ENCODE results near the gene ANKRD6.

The ANKRD6 gene

GRCh38 chr6:89542866-89543265, 109.9 kb downstream of the ANKRD6 start:
- H3K27me3 ChIP-seq (replicated peaks; ENCODE audit: control insufficient read depth, insufficient read depth, low read length) = no peaks in the 10 kb centered on the region
- no peaks in the 10 kb centered on the region for H3K36me3 ChIP-seq (ENCODE audit: control insufficient read depth, insufficient read depth, low read length, severe bottlenecking)
- H3K9me3 ChIP-seq (ENCODE audit: control insufficient read depth, low read length) = no peaks in the 10 kb centered on the region
- H3K9ac ChIP-seq (ENCODE audit: low read length) = no peak overlapping the region
- no peak overlapping the region for H3K4me3 ChIP-seq (ENCODE audit: low read length)
- H3K4me1 ChIP-seq (ENCODE audit: control insufficient read depth, insufficient read depth, low read length) = no peaks in the 10 kb centered on the region
- peak; percentile 27 for DNase-seq (ENCODE audit: low read depth)

- DNase-seq (ENCODE audit: low read depth) = no peak
- Histone ChIP-seq H3K4me1 (ENCODE audit: control insufficient read depth, insufficient read depth, low read length) (no peaks in the 10 kb centered on the region), H3K9ac (ENCODE audit: low read length) (no peak overlapping the region), H3K36me3 (ENCODE audit: control insufficient read depth, insufficient read depth, low read length, severe bottlenecking) (no peaks in the 10 kb centered on the region), H3K4me3 (ENCODE audit: low read length) (no peak overlapping the region), H3K27me3 (replicated peaks; ENCODE audit: control insufficient read depth, insufficient read depth, low read length) (no peaks in the 10 kb centered on the region), H3K9me3 (ENCODE audit: control insufficient read depth, low read length) (no peaks in the 10 kb centered on the region)
Observed at GRCh38 chr6:89547281-89547680, 114.3 kb downstream of the ANKRD6 start.

DNA sequence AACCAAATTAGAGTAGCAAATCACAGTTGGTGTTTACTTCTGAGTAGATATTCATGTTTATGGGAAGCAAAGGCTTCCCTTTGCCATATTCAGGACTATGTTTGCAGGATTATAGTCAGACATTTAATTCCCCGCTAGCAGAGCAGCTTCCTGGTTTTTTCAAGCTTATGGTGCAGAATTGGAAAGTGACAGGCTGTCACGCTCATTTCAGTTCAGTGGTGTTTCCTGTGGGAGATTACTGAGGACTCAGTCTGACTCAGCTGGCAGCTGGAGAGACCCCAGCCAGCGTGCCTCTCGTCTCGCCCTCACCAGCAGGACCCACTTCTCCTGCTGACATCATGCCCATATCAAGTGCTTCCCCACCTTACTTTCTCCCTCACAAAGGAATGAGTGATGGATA, 120.5 kb downstream of the ANKRD6 start:
- no peak overlapping the region for H3K9ac ChIP-seq (ENCODE audit: low read length)
- peaks cover 13% of the 10 kb centered on the region for H3K9me3 ChIP-seq (ENCODE audit: control insufficient read depth, low read length)
- no peaks in the 10 kb centered on the region for H3K36me3 ChIP-seq (ENCODE audit: control insufficient read depth, insufficient read depth, low read length, severe bottlenecking)
- no peak for DNase-seq (ENCODE audit: low read depth)
- H3K4me1 ChIP-seq (ENCODE audit: control insufficient read depth, insufficient read depth, low read length) = no peaks in the 10 kb centered on the region
- no peak overlapping the region for H3K4me3 ChIP-seq (ENCODE audit: low read length)
- H3K27me3 ChIP-seq (replicated peaks; ENCODE audit: control insufficient read depth, insufficient read depth, low read length) = peaks cover 5% of the 10 kb centered on the region

GRCh38 chr6:89554106-89554505, 121.2 kb downstream of the ANKRD6 start:
- H3K4me1 ChIP-seq (ENCODE audit: control insufficient read depth, insufficient read depth, low read length) = no peaks in the 10 kb centered on the region
- H3K36me3 ChIP-seq (ENCODE audit: control insufficient read depth, insufficient read depth, low read length, severe bottlenecking) = no peaks in the 10 kb centered on the region
- H3K4me3 ChIP-seq (ENCODE audit: low read length) = no peak overlapping the region
- no peak for DNase-seq (ENCODE audit: low read depth)
- no peak overlapping the region for H3K9ac ChIP-seq (ENCODE audit: low read length)
- peaks cover 13% of the 10 kb centered on the region for H3K9me3 ChIP-seq (ENCODE audit: control insufficient read depth, low read length)
- H3K27me3 ChIP-seq (replicated peaks; ENCODE audit: control insufficient read depth, insufficient read depth, low read length) = peaks cover 5% of the 10 kb centered on the region

DNA sequence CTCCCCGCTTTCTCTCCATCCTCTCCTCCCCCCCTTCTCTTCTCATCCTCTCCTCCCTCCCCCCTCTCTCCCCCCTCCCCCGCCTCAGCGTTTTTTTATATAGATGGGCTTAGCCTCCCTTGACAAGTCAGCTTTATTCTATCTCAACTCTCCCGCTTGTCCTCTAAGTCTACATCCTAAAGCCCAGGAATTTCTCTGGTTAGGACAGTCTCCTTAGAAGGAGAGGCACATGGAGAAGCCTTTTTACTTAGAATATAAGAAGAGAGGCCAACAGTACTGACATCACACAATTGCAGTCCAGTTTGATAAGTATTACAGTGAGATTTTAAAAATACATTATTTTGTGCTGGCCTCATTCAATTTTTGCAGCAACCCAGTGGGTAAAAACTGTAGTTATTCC, 122.1 kb downstream of the ANKRD6 start:
- DNase-seq (ENCODE audit: low read depth) = no peak
- Histone ChIP-seq H3K4me3 (ENCODE audit: low read length) (no peak overlapping the region), H3K4me1 (ENCODE audit: control insufficient read depth, insufficient read depth, low read length) (no peaks in the 10 kb centered on the region), H3K36me3 (ENCODE audit: control insufficient read depth, insufficient read depth, low read length, severe bottlenecking) (no peaks in the 10 kb centered on the region), H3K27me3 (replicated peaks; ENCODE audit: control insufficient read depth, insufficient read depth, low read length) (peaks cover 5% of the 10 kb centered on the region), H3K9ac (ENCODE audit: low read length) (no peak overlapping the region), H3K9me3 (ENCODE audit: control insufficient read depth, low read length) (peaks cover 13% of the 10 kb centered on the region)

DNA sequence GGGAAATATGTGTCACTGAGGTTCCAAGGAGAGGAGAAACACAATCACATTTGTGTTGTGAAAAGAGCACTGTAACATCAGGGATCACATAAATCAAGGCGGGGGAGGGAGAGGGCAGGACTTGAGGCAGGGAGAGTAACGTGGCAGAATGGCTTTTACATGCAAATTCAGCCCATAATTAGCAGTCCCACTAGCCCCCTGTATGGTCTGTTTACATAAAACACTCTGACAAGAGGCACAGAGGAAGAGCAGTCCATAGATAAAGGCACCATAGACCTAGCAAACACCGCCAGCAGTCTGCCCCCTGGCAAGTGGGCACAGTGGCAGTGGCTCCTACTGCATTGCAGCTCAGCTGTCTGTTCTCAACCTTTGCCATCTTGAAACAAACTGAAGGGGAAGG, 122.9 kb downstream of the ANKRD6 start:
- no peaks in the 10 kb centered on the region for H3K4me1 ChIP-seq (ENCODE audit: control insufficient read depth, insufficient read depth, low read length)
- no peak overlapping the region for H3K4me3 ChIP-seq (ENCODE audit: low read length)
- H3K27me3 ChIP-seq (replicated peaks; ENCODE audit: control insufficient read depth, insufficient read depth, low read length) = peaks cover 5% of the 10 kb centered on the region
- DNase-seq (ENCODE audit: low read depth) = no peak
- no peak overlapping the region for H3K9ac ChIP-seq (ENCODE audit: low read length)
- H3K9me3 ChIP-seq (ENCODE audit: control insufficient read depth, low read length) = peaks cover 13% of the 10 kb centered on the region
- no peaks in the 10 kb centered on the region for H3K36me3 ChIP-seq (ENCODE audit: control insufficient read depth, insufficient read depth, low read length, severe bottlenecking)

- DNase-seq (ENCODE audit: low read depth) = peak; percentile 21
- H3K4me3 ChIP-seq (ENCODE audit: low read length) = no peak overlapping the region
- peaks cover 5% of the 10 kb centered on the region for H3K27me3 ChIP-seq (replicated peaks; ENCODE audit: control insufficient read depth, insufficient read depth, low read length)
- H3K36me3 ChIP-seq (ENCODE audit: control insufficient read depth, insufficient read depth, low read length, severe bottlenecking) = no peaks in the 10 kb centered on the region
- H3K9me3 ChIP-seq (ENCODE audit: control insufficient read depth, low read length) = peaks cover 13% of the 10 kb centered on the region
- peaks cover 25% of the 10 kb centered on the region for H3K4me1 ChIP-seq (ENCODE audit: control insufficient read depth, insufficient read depth, low read length)
- H3K9ac ChIP-seq (ENCODE audit: low read length) = no peak overlapping the region
Observed at GRCh38 chr6:89559487-89559886, 126.5 kb downstream of the ANKRD6 start.

DNA sequence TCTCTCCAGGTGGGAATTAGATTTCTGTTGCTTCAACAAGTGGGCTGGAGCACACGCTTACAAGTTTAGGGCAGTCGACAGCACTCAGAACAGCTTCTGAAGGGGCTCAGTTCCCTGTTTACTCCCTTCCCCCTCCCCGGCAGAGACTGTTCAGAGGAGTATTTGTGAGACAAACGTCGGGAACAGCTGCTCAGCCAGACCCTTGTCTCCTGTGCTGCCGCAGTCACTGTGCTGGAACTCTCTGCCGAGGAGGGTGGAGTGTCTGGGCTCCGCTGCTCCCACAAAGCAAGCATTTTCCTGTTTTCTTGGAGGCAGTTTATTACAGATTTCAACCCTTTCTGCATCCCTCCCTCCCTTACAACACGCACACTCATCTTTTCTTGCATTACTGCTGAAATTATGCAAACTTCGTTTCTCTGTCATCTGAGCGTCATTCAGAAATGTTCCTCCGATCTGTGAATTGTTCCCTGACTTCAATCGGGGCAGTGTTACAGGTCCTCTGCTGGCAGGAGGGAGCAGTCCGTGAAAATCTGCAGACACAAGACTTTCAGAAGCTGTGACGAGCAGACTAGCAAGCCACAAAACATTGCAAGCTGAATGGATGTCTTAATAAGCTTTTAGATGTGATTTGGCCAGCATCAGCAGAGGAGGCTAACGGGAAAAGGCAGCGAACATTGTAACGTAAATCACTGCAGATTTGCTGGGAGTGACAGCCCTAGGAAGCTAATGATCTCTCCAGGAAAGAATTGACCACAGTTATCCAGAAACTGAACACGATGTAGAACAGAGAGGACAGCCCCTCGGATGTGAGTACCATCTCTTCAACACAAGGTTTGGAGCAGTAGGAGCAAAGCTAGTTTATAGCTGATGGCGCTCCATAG, 129.4 kb downstream of the ANKRD6 start:
- DNase-seq (ENCODE audit: low read depth) = no peak
- H3K4me3 ChIP-seq (ENCODE audit: low read length) = peak overlapping the region; percentile 62
- no peaks in the 10 kb centered on the region for H3K27me3 ChIP-seq (replicated peaks; ENCODE audit: control insufficient read depth, insufficient read depth, low read length)
- H3K4me1 ChIP-seq (ENCODE audit: control insufficient read depth, insufficient read depth, low read length) = peaks cover 36% of the 10 kb centered on the region
- H3K36me3 ChIP-seq (ENCODE audit: control insufficient read depth, insufficient read depth, low read length, severe bottlenecking) = peaks cover 4% of the 10 kb centered on the region
- peak overlapping the region; percentile 36 for H3K9ac ChIP-seq (ENCODE audit: low read length)
- H3K9me3 ChIP-seq (ENCODE audit: control insufficient read depth, low read length) = peaks cover 10% of the 10 kb centered on the region

DNA sequence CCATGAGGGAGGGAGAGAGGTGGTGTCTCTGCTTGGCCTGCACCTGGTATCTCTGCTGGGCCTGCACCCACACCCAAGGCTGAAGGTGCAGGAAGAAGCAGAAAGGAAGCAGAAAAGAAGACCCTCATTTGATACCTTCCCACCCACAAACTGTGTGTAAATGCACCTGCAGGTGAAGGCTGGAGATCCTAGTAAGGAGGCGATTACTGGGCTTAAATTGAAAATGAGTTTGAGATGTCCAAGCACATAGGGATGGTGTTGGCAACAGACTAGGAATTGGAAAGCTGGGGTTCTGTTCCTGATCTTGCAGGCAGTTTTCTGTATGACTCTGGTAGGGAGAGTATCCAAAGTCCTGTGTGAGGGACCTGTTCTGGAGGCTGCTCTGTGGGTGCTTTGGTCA, 130.9 kb downstream of the ANKRD6 start:
- Histone ChIP-seq H3K9me3 (ENCODE audit: control insufficient read depth, low read length) (no peaks in the 10 kb centered on the region), H3K36me3 (ENCODE audit: control insufficient read depth, insufficient read depth, low read length, severe bottlenecking) (peaks cover 5% of the 10 kb centered on the region), H3K27me3 (replicated peaks; ENCODE audit: control insufficient read depth, insufficient read depth, low read length) (no peaks in the 10 kb centered on the region), H3K9ac (ENCODE audit: low read length) (no peak overlapping the region), H3K4me3 (ENCODE audit: low read length) (no peak overlapping the region), H3K4me1 (ENCODE audit: control insufficient read depth, insufficient read depth, low read length) (peaks cover 36% of the 10 kb centered on the region)
- DNase-seq (ENCODE audit: low read depth) = no peak

DNA sequence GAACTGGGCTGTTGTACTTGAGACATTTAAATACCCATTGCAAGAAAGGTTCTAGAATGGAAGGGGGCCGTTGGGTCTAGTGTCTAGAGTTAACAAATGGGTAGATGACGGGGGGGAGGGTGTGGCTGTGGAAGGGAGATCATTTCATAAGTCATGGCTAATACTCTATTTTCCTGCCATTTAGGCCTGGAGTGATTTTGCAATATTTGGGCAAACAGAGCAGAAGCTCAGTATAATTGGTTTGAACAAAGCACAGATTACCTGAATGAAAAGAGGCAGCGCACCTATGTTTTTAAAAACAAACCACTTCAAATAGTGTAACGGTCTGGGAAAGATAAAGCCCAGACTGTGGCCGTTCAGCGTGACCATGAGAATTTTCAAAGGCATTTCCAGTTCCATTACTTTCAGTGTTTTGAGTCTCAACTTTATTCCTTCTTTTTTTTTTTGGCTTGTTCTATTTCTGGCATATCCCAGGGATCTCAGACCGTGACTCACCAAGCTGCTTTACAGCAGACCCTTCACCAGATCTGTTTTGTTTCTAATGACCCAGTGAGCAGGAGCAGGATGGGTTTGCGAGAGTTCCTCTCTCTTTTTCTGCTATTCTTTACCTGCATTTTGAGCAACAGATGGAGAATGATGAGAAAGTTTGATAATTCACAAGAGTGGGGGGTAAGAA, 131.9 kb downstream of the ANKRD6 start:
- Histone ChIP-seq H3K27me3 (replicated peaks; ENCODE audit: control insufficient read depth, insufficient read depth, low read length) (no peaks in the 10 kb centered on the region), H3K4me3 (ENCODE audit: low read length) (peak overlapping the region; percentile 47), H3K9me3 (ENCODE audit: control insufficient read depth, low read length) (no peaks in the 10 kb centered on the region), H3K4me1 (ENCODE audit: control insufficient read depth, insufficient read depth, low read length) (peaks cover 36% of the 10 kb centered on the region), H3K36me3 (ENCODE audit: control insufficient read depth, insufficient read depth, low read length, severe bottlenecking) (peaks cover 5% of the 10 kb centered on the region), H3K9ac (ENCODE audit: low read length) (no peak overlapping the region)
- DNase-seq (ENCODE audit: low read depth) = peak; percentile 19

DNA sequence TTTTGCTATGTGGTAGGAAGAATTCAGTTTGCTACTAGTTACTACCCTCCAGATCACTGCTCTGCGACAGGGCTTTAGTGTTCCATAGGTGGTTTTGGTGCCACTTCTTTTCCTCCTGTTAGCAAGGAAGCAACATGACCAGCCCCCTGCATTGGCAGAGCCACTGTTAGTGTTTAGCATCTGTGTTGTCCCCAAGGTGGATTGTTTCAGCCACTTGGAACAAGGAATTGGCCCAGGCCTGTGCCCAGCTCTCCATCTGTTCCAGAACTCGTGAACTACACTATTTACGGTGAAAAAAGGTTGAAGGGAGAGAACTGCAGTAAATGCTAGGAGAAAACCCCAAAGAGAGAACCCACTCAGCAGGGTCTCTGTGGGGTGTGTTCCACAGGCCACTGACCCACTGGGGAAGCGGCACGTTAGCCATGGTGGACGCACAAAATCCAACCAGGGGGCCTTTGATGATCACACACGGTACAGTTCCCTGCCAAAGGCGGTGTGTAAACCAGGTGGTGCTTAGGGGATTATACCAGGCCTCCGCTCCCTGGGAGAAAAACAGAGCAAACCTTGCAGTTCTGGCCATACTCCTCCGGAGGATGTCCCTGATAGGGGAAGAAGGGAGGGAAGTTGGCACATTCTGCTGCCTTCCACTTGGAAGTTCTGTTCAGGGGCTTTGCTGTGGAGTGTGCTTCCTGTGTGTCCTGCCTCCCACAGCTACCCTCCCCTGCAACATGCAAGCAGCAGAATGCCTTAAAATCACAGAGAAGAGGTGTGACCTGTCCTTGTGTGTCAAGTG, 133.3 kb downstream of the ANKRD6 start:
- no peaks in the 10 kb centered on the region for H3K9me3 ChIP-seq (ENCODE audit: control insufficient read depth, low read length)
- no peak overlapping the region for H3K4me3 ChIP-seq (ENCODE audit: low read length)
- peaks cover 34% of the 10 kb centered on the region for H3K4me1 ChIP-seq (ENCODE audit: control insufficient read depth, insufficient read depth, low read length)
- H3K9ac ChIP-seq (ENCODE audit: low read length) = no peak overlapping the region
- H3K36me3 ChIP-seq (ENCODE audit: control insufficient read depth, insufficient read depth, low read length, severe bottlenecking) = peaks cover 5% of the 10 kb centered on the region
- no peak for DNase-seq (ENCODE audit: low read depth)
- H3K27me3 ChIP-seq (replicated peaks; ENCODE audit: control insufficient read depth, insufficient read depth, low read length) = no peaks in the 10 kb centered on the region

Data from adipocyte (in vitro differentiated cells).